ENCODE data around the gene NOP56.

The NOP56 gene

DNA sequence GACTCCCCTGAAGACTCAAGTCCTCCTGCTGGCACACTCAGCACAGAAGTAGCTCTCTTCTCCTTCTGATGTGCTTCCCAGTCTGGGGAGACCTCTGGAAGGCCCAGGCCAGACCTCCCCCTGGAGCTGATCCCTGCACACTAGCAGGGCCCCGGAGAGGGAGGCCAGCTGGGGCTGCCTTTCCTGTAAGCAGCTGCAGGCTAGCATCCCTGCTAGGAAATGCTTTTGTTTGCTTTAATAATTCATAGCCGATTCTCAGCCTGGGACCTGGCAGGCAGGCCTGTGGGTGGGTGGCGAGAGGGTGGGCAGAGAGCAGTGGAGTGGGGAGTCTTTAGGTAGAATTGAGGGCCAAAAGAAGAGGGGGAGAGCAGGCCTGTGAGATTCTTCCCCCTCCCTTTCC is 45.3 kb downstream of the NOP56 start:
- TF ChIP-seq, protein P1, sequence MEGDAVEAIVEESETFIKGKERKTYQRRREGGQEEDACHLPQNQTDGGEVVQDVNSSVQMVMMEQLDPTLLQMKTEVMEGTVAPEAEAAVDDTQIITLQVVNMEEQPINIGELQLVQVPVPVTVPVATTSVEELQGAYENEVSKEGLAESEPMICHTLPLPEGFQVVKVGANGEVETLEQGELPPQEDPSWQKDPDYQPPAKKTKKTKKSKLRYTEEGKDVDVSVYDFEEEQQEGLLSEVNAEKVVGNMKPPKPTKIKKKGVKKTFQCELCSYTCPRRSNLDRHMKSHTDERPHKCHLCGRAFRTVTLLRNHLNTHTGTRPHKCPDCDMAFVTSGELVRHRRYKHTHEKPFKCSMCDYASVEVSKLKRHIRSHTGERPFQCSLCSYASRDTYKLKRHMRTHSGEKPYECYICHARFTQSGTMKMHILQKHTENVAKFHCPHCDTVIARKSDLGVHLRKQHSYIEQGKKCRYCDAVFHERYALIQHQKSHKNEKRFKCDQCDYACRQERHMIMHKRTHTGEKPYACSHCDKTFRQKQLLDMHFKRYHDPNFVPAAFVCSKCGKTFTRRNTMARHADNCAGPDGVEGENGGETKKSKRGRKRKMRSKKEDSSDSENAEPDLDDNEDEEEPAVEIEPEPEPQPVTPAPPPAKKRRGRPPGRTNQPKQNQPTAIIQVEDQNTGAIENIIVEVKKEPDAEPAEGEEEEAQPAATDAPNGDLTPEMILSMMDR (IDR thresholded peaks at IDR 0.05; ENCODE audit: insufficient read depth, low read length, poor library complexity, severe bottlenecking): no peak
- Histone ChIP-seq H3K36me3 (ENCODE audit: control insufficient read depth, insufficient read depth, low read length) (no peaks in the 10 kb centered on the region), H3K4me3 (replicated peaks; ENCODE audit: low read depth, low read length) (no peak overlapping the region), H3K27me3 (replicated peaks; ENCODE audit: control insufficient read depth, insufficient read depth, low read length) (peaks cover 3% of the 10 kb centered on the region)
- DNase-seq (ENCODE audit: extremely low read depth, insufficient read length): no peak

DNA sequence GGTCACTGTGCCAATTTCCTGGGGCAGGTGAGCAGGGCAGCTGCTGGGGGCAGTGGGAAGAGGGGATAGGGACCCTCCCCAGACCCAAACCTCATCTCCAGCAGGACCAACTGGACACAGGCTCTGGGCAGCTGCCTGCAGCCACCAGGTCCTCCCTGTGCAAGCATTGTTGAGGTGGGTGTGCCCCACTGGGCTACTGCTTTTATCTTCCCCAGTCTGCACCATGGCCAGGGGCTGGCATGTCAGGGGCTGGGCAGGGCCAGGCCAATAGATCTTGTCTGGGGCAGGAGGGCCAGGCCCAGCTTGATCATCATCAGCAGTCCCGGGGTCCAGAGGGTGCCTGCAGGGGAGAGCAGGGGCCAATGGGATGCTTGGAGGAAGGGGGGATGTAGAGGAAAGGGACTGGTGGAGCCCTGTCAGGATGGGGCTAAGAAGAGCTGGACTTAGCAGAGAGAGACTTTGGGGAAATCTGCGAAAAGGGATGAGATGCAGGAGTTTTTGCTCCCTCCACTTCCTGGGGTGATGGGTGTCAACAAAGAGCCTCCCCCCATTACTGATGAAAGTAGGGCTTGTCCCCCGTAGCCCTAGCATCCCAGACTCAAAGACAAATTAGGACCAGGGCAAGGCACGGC is 45.9 kb downstream of the NOP56 start:
- TF ChIP-seq, protein P1 (IDR thresholded peaks at IDR 0.05; ENCODE audit: insufficient read depth, low read length, poor library complexity, severe bottlenecking): no peak
- Histone ChIP-seq H3K4me3 (replicated peaks; ENCODE audit: low read depth, low read length) (no peak overlapping the region), H3K27me3 (replicated peaks; ENCODE audit: control insufficient read depth, insufficient read depth, low read length) (peaks cover 3% of the 10 kb centered on the region), H3K36me3 (ENCODE audit: control insufficient read depth, insufficient read depth, low read length) (no peaks in the 10 kb centered on the region)
- DNase-seq (ENCODE audit: extremely low read depth, insufficient read length): no peak

DNA sequence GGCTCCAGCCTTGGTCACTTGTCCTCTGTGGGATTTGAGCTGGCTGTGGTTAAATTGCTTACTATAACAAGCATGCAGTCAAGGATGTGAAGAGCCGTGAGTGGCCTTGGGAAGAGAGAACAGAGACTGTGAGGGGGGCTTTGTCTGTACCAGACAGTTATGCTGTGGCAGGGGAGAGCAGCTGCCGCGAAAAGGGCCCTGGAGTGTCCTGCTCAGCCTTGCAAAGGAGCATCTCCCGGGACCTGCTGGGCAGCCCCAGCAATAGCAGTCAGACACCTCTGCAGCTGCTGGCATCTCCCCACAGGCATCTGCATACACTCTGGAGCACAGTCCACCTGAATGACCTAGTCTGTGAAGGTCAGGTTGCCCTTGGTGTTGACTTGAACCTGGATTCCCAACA is 46.5 kb downstream of the NOP56 start:
- TF ChIP-seq, protein P1 (IDR thresholded peaks at IDR 0.05; ENCODE audit: insufficient read depth, low read length, poor library complexity, severe bottlenecking): no peak

DNA sequence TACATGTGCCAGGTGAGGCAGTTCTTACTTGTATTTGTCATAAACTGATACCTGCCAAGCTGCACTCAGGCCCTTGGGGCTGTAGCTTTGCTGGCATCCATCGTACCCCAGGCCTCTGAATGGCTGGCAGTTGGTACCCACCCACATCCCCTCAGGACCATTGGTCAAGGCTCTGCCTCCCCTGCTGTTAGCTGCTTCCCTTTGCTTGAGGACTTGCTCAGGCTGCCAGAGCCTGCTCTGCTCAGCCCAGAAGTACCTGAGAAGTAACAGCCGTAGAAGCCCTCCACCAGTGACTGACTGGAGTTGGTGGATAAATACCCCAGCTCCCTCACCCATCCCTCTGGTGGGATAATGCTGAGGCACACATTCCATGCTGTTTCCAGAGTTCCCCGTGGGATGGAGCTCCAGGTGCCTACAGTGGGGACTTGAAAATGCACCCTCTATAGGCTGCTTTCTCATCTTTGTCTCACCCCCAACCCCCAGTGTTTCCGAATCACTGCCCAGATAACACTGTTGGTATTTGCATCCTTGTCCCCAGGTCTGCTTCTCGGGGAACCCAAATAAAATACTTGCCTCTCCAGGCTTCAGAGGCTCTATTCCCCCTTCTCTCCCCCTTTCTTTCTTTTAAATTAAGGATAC is 47.5 kb downstream of the NOP56 start:
- no peak for DNase-seq (ENCODE audit: extremely low read depth, insufficient read length)
- Histone ChIP-seq H3K27me3 (replicated peaks; ENCODE audit: control insufficient read depth, insufficient read depth, low read length) (peaks cover 3% of the 10 kb centered on the region), H3K4me3 (replicated peaks; ENCODE audit: low read depth, low read length) (no peak overlapping the region), H3K36me3 (ENCODE audit: control insufficient read depth, insufficient read depth, low read length) (no peaks in the 10 kb centered on the region)
- TF ChIP-seq, protein P1 (IDR thresholded peaks at IDR 0.05; ENCODE audit: insufficient read depth, low read length, poor library complexity, severe bottlenecking): no peak

More for the DNA sequence above, 46.5 kb downstream of the NOP56 start:
- no peak for DNase-seq (ENCODE audit: extremely low read depth, insufficient read length)
- Histone ChIP-seq H3K4me3 (replicated peaks; ENCODE audit: low read depth, low read length) (no peak overlapping the region), H3K27me3 (replicated peaks; ENCODE audit: control insufficient read depth, insufficient read depth, low read length) (peaks cover 3% of the 10 kb centered on the region), H3K36me3 (ENCODE audit: control insufficient read depth, insufficient read depth, low read length) (no peaks in the 10 kb centered on the region)

DNA sequence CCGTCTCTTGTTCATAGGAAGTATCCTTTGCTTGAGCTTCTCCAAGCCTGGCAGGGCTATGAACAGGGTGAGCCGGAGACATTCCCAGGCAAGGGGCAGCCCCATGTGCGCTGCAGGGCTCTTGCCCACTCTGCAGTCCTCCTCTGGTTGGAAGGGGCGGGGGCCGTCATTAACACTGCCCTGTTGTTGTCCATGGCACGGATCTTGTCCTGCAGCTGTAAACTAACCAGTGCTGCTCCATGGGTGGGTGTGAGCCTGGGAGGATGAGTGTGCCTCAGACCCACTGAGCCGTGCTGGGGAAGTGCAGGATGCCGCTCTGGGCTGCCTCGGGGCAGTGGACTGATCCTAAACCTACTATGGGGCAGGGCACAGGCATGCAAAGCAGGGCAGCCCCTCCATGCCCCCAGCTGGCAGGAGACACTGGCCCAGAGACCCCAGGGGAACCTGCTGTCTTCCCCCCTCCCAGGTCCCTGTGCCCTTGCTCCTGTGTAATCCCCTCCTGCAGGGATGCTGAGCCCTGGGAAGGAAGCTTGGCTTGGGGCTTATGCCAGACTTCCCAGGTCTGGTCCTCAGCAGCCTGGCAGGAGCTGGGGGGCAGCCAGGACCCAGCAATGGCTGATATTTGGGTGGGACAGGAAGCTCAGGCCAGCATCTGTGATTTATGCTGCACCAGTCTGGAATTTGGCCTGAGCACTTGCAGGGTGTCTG is 48.6 kb downstream of the NOP56 start:
- no peaks in the 10 kb centered on the region for H3K36me3 ChIP-seq (ENCODE audit: control insufficient read depth, insufficient read depth, low read length)
- TF ChIP-seq, protein P1 (IDR thresholded peaks at IDR 0.05; ENCODE audit: insufficient read depth, low read length, poor library complexity, severe bottlenecking): no peak
- H3K27me3 ChIP-seq (replicated peaks; ENCODE audit: control insufficient read depth, insufficient read depth, low read length): no peaks in the 10 kb centered on the region; the same call in none of the 2 replicates
- H3K4me3 ChIP-seq (replicated peaks; ENCODE audit: low read depth, low read length): no peak overlapping the region
- DNase-seq (ENCODE audit: extremely low read depth, insufficient read length): no peak
